SK-N-SH treated with all-trans-retinoic acid at 6 μM for 48 hours (cell line): Measurements from ENCODE around the gene NTSR1.

Source experiments
- ARNTL ChIP-seq: fragments of 450-650 bp; formaldehyde crosslinking; IDR thresholded peaks from 2 replicates; pipeline ENCODE4 v1.5.0; 2020; ENCODE audit warnings: low read depth, mild to moderate bottlenecking, moderate library complexity, borderline replicate concordance
- GLIS3 ChIP-seq: fragments of 250-450 bp; sonication (Bioruptor Pico); IDR thresholded peaks from 2 replicates; pipeline ENCODE4 v1.5.0; 2020; ENCODE audit warnings: mild to moderate bottlenecking, moderate library complexity
- PATZ1 ChIP-seq: fragments of 250-450 bp; sonication (Bioruptor Pico); IDR thresholded peaks from 2 replicates; pipeline ENCODE4 v1.8.0; 2020; ENCODE audit warnings: mild to moderate bottlenecking, moderate library complexity, borderline replicate concordance
- PPARA ChIP-seq: fragments of 250-450 bp; sonication (Bioruptor Pico); IDR thresholded peaks from 2 replicates; pipeline ENCODE4 v1.5.0; 2020; ENCODE audit warnings: mild to moderate bottlenecking, borderline replicate concordance
- RARB ChIP-seq: fragments of 250-450 bp; sonication (Bioruptor Pico); IDR thresholded peaks from 2 replicates; pipeline ENCODE4 v1.8.0; 2021; ENCODE audit warnings: mild to moderate bottlenecking, moderate library complexity
- TCF4 ChIP-seq: fragments of 250-450 bp; sonication (Bioruptor Pico); IDR thresholded peaks from 2 replicates; pipeline ENCODE4 v1.8.0; 2021; ENCODE audit warnings: mild to moderate bottlenecking, moderate library complexity, borderline replicate concordance
- ZFP3 ChIP-seq: fragments of 250-450 bp; sonication (Bioruptor Pico); IDR thresholded peaks from 2 replicates; pipeline ENCODE4 v1.5.0; 2020; ENCODE audit warnings: mild to moderate bottlenecking, moderate library complexity
- ZFP30 ChIP-seq: fragments of 450-650 bp; formaldehyde crosslinking; IDR thresholded peaks from 2 replicates; pipeline ENCODE4 v1.5.0; 2022; ENCODE audit warnings: mild to moderate bottlenecking, moderate library complexity
- ZNF70 ChIP-seq: fragments of 450-650 bp; formaldehyde crosslinking; IDR thresholded peaks from 2 replicates; pipeline ENCODE4 v1.5.0; 2020; ENCODE audit warnings: mild to moderate bottlenecking, moderate library complexity

- TF ChIP-seq ZFP30, result no peak
- TF ChIP-seq TCF4 (CRISPR knock-in tag), result no peak
- TF ChIP-seq GLIS3 (CRISPR knock-in tag), result no peak
- TF ChIP-seq RARB (CRISPR knock-in tag), result no peak
- TF ChIP-seq ZFP3 (CRISPR knock-in tag), result no peak
- TF ChIP-seq ZNF70 (CRISPR knock-in tag), result no peak
- no peak for TF ChIP-seq PPARA (CRISPR knock-in tag)
- TF ChIP-seq PATZ1 (CRISPR knock-in tag), result no peak
- no peak for TF ChIP-seq ARNTL (CRISPR knock-in tag)
Measured at GRCh38 chr20:62670156-62670555, 38.5 kb upstream of the NTSR1 start.
